ENCODE results near the gene CBX2.

The CBX2 gene

DNA sequence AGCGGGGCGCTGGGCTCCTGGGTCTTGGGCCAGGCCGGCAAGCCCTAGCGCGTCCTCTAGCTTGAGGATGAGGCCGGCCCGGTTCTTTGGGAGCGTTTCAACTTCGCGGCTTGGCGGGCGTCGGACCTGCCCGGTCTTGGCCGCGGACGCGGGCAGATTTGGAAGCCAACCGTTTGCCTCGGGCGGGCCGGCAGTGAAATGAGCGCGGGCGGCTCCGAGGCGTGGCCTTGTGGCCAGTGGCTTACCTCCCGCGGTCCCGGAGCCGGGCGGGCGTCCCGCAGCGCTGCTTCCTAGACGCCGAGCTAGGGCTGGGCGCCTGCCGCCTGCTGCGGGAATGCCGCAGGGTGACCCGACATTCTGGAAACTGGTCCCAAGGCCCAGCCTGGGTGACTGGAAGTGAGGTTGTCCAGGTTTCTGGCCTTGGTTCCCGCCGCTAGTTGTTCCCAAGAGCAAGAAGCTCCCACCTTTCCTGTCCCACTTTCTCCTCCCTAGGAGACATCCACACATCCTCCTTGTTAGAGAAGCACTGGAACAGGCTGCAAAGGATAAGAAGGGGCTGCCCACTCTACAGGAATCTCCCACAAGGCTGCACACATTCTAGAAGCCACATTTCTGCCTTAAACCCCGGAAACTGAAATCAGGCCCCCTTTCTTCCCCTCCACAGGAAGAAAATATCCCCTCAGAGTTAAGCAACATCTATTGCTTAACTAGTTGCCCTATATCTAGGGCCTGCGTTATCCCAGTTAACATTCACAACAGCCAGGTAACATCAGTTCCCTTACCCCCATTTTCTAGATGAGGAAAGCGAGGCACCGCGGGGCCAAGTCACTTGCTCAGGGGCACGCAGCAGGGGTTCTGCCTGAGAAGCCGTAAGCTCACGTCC, 23.4 kb downstream of the CBX2 start:
- DNase-seq, result peak in 1 of 2 experiments; percentile 41

- DNase-seq, result no peak
Measured at GRCh38 chr17:79802039-79802735, 24.2 kb downstream of the CBX2 start.

- DNase-seq, result peak in 1 of 2 experiments; percentile 43
Measured at GRCh38 chr17:79802736-79803420, 24.9 kb downstream of the CBX2 start.

DNA sequence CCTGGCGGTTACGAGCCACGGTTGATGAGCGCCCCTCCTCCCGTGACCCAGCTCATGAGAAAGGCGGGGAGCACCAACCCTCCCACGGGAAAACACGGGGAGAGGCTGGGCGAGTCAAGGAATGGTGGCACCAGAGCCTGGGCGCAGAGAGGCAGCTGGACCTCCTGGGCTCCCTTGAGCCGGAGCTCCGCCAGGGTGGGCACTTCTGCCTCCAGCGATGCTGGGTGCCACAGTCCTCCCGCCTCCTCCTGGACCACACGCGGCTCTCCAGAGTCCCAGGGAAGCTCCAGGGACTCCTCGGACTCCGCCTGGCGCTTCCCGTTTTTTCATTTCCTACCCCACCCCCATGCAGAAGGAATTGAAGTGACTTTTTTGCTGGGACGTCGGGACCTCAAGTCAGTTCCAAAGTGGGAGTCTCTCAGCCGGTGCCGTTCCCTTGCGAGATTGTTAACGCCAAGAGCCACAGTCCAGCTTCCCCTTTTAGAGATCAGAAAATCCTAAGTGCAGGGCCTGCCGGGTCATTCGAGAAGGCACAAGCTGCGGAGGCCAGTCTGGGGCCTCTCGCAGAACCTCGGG, 25.6 kb downstream of the CBX2 start:
- no peak for DNase-seq

DNA sequence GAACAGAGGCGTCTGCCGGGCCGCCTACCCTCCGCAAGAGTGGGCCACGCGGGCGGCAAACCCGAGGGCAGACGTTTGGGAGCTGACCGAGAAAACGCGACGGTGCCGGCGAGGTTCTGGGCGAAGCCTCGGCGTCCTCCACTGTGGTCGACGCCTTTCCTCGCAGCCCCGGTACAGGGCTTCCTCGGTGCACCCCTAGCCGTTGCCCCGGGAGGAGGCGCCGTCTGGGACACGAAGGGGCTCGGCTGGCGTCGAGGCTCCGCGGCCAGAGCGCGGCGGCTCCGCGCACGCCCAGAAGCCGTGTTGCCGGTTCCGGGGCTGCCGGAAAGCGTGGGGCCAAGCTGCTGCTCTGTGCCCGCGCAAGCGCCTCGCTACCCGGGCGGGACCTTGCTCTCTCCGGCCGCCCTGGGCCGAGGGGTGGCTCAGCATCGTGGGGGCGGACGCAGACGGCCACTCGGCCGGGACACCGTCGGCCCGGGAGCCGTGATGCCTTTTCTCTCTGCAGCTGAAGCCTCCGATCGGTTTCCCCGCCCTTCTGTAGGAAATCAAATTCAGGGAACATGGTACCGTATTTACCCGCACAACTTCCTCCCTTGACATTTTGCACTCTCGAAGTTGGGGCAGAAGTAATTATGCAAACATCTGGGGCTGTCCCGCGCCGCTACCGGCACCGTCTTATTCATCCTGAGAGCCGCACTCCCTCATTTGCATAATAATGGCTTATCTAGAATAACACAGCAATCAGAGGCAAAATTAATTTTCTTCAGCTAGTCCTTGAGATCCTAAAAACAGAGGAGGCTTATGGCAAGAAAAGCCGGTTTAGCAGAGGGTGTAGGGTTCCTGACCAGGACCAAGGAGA, 26.3 kb downstream of the CBX2 start:
- peak in 1 of 2 experiments; percentile 60 for DNase-seq

DNA sequence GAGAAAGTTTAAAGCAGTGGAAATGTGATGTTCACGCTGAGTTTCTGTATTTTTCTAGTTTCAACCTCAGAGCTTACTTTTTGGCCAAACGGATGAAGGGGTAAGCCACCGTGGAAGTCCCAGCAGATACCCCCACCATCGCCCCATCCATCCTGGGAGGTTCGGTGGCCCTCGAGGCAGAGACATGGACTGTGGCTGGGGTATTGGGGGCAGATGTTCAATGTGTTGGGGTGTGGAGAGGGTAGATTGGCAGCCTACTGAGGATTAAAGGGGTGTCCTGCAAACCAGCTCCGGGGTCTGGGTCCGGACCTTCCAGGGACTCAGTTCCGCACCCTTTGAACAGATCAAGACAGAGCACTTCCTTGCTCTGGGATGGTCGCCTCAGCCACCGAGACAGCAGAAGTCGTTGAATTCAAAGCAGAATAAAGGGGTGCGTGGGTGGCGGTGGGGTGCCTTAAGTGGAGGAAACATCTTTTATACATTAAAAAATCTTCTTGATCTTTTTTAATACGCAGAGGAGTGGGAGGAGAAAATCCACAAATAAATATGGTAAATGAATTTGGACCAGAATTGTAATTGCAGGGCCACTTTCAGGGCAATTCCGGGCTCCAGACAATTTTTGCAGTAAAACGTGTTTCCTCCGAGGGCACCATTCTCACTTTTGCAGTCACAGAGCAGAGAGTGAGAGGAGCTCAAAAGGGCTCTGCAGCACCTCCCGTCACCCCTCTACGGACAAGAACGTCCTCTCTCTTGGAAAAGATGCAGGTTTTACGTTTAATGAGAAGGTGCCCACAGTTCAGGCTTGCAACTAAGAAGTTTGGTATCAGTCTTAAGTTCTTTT, 27.1 kb downstream of the CBX2 start:
- DNase-seq, result no peak

- DNase-seq, result no peak
Measured at GRCh38 chr17:79806446-79806760, 28.5 kb downstream of the CBX2 start.

DNA sequence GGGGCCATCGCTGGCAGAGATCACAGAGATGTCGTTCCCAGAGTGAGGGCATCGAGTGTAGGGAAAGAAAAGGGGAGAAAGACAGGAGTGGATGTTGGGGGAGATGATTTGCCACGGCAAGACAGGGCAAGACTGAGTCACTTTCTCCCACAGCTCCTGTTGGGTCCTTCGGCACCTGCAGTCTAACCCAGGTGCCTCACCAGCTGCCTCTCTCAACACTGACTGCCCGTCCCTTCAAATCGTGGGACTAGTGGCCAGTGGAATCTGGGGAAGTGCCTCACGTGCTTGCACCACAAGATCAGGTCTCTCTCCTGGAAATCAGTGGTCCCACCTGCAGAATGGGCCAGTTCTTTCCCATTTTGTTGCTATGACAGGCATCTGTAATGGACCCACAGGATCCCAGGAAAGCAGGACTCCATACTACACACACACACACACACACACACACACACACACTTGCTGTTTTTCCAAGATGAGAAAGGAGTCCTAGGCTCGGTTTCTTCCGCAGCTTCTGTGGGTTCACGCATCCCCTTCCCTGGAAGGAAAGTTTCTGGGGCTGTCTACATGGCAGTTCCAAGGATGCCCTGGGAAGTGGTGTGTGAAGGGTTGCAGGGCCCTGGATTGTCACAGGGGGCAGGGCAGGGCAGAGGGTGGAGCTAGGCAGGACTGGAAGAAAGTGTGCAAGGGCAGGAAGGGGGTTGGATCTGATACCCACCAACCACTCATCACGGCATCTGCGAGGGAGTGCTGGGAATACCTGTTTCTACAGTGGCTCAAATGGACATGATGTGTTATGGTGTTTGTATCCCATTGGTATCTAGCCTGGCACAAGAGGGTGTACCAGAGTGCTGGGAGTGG, 29.1 kb downstream of the CBX2 start:
- DNase-seq, result no peak

GRCh38 chr17:79808763-79809529, 31.0 kb downstream of the CBX2 start:
- DNase-seq, result peak; percentile 74 to 86

- peak in 1 of 2 experiments; percentile 62 for DNase-seq
Measured at GRCh38 chr17:79809530-79810129, 31.7 kb downstream of the CBX2 start.

GRCh38 chr17:79810130-79811010, 32.4 kb downstream of the CBX2 start:
- peak; percentile 54 to 96 for DNase-seq

DNA sequence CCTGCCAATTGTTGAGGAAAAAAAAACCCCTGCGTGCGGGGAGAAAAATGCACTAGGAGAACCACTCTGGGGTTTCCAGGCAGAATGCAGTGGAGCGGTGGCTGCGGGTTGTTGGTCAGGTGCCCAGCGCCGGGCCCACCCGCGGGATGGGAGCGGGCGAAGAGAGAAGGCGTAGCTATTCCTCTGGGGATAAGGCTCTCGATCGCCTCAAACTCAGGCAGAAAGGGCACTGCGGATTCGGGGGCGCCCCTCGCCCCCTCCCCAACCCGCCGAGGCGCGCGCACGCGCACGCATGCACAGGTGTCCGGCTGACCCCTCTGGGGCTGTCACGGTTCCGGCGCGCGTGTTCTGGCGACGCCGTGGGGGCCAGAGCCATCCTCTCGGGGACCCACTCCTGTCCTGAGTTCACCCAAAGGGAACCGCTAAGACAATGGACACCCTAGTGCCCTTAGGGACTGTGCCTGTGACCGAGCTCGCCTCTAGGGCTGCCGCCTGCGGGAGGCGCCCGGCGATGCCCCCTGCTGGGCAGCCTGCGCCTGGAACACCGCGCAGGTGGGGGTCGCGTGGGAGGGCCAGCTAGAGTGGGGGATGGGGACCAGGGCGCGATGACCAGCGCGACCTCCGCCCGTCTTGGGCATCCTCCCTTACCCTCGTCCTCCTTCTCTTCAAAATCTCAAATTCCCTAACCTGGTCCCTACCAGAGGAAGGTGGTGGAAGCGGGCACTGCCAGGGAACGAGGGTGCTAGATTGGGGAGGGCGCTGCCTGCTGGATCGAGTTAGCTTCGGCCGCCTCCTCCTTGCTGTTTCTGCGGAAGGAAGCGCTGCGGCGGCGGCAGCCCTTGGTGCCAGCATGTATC, 33.3 kb downstream of the CBX2 start:
- DNase-seq, result peak; percentile 35 to 88

GRCh38 chr17:79811868-79812352, 34.0 kb downstream of the CBX2 start:
- peak in 1 of 2 experiments; percentile 45 for DNase-seq

- peak in 1 of 2 experiments; percentile 66 for DNase-seq
Measured at GRCh38 chr17:79812353-79813258, 34.7 kb downstream of the CBX2 start.

GRCh38 chr17:79813297-79814126, 35.6 kb downstream of the CBX2 start:
- DNase-seq, result peak in 1 of 2 experiments; percentile 62
